Stomach (tissue), 4 donors: ENCODE results near the gene ARID5B.

Source experiments
- CTCF ChIP-seq, 7 experiments: fragments of 450-650 bp in 4 of 7; fragments of 200-600 bp in 3 of 7; sonication (generic) in 3 of 7; IDR thresholded peaks; one replicate each; pipeline ENCODE4 v1.5.1; 2016 to 2019; ENCODE audit warnings: antibody characterized with exemption in 7 of 7, control low read depth in 2 of 7, mild to moderate bottlenecking in 1 of 7
- EP300 ChIP-seq: sonication (generic); formaldehyde crosslinking; IDR thresholded peaks from one replicate; pipeline ENCODE4 v1.6.1; 2017; ENCODE audit warnings: antibody characterized with exemption
- POLR2A ChIP-seq, 4 donors: fragments of 450-650 bp; IDR thresholded peaks; one replicate each; pipeline ENCODE4 v1.6.1; 2016; ENCODE audit warnings: antibody characterized with exemption in 4 of 4, control low read depth in 2 of 4, mild to moderate bottlenecking in 1 of 4, moderate library complexity in 1 of 4

GRCh38 chr10:62054830-62055229 lies 153.3 kb downstream of the ARID5B start:
- TF ChIP-seq CTCF (IDR thresholded peaks at IDR 0.05) (no peak), EP300 (no peak), POLR2A (IDR thresholded peaks at IDR 0.05) (no peak)
